ENCODE results near the gene H3-3A. TPM values are rescaled to one million over a fixed set of nuclear protein-coding genes. Genes with fewer than 3 reads are reported as not detected.

The H3-3A gene
- total RNA-seq, 4 donors from 2014 or later: 224 to 510 (median 444) TPM

DNA sequence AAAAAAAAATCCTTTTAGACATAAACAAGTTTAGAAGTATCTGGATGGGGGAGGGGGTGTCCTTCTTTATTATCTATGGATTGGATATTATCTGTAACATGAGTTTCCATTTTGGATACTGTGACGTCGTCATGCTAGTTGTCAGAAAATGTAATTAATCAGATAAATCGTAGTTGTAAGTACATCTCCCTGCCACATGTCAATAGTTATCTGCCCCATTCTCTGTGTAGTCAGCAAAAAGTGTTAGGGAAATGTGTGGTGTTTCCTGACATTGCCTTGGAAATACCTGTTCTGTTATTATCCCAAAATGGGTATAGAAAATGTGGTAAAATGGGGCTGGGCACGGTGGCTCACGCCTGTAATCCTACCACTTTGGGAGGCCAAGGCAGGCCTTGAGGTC, 38.8 kb upstream of the H3-3A start:
- no peaks in the 10 kb centered on the region for H3K27me3 ChIP-seq
- WGBS: 84% methylated on average over 5 of the region's 5 CpGs
- H3K4me3 ChIP-seq: no peak overlapping the region
- DNase-seq (ENCODE audit: low spot score in 2 of 2): no peak
- no peak overlapping the region for H3K27ac ChIP-seq
- peaks cover 21% of the 10 kb centered on the region for H3K4me1 ChIP-seq
- H3K36me3 ChIP-seq: no peaks in the 10 kb centered on the region
- no peaks in the 10 kb centered on the region for H3K9me3 ChIP-seq
- TF ChIP-seq POLR2A (IDR thresholded peaks at IDR 0.05): no peak
- TF ChIP-seq, protein P1, sequence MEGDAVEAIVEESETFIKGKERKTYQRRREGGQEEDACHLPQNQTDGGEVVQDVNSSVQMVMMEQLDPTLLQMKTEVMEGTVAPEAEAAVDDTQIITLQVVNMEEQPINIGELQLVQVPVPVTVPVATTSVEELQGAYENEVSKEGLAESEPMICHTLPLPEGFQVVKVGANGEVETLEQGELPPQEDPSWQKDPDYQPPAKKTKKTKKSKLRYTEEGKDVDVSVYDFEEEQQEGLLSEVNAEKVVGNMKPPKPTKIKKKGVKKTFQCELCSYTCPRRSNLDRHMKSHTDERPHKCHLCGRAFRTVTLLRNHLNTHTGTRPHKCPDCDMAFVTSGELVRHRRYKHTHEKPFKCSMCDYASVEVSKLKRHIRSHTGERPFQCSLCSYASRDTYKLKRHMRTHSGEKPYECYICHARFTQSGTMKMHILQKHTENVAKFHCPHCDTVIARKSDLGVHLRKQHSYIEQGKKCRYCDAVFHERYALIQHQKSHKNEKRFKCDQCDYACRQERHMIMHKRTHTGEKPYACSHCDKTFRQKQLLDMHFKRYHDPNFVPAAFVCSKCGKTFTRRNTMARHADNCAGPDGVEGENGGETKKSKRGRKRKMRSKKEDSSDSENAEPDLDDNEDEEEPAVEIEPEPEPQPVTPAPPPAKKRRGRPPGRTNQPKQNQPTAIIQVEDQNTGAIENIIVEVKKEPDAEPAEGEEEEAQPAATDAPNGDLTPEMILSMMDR (IDR thresholded peaks at IDR 0.05): no peak
- no peak for TF ChIP-seq EP300 (IDR thresholded peaks at IDR 0.05)
- no peak for TF ChIP-seq POLR2AphosphoS5 (IDR thresholded peaks at IDR 0.05)

DNA sequence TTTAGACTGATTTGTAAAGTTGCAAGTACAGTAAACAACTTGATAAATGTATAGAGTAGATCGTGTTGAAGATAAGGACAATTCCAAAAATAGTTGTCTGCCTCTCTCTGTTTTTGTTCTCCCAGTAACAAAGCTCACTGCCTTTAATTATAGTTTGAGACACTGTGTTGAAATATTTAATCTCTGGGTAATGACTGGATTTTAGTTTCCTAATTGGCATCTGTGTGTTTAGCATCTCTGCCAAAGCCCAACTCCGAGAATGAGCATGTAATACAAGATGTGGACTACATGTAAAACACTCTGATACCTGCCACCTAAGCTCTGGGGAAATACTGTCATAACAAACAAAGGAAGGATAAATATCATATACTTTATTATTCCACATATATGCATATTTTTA, 35.7 kb upstream of the H3-3A start:
- peak overlapping the region; percentile 72 for H3K27ac ChIP-seq
- WGBS: 31% methylated on average over 2 of the region's 2 CpGs

DNA sequence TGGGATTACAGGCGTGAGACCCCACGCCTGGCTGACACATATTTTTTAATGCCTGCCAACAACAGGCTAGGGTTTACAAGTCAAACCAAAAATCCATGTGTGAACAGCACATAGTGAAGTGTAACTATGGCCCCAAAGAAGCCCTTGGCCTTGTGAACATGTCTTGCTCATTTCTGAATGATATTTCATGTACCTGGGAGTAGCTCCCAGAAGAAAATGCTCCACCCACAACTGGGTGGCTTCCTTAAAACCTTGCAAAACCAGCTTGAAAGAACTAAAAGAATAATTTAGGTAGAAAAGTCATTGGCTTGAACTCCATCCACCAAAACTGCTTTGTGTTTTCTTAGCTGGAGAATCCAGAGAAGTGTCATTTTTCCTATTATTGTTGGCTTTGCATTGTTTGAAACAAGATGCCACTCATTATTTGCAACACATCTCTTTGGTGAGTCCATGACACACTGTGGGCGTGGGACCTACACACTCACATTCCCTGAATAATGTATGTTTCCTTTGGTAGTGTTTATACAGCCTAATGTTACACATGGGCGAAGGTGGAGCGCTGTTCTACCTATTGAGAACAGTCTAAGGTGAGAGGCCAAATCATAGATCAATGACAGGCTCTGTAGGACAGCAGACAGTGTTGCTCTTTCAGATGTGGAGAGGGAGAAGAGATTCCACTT, 34.8 kb upstream of the H3-3A start:
- H3K9me3 ChIP-seq: no peaks in the 10 kb centered on the region
- peak overlapping the region; percentile 72 for H3K27ac ChIP-seq
- peaks cover 16% of the 10 kb centered on the region for H3K4me1 ChIP-seq
- WGBS: 60% methylated on average over 5 of the region's 5 CpGs
- H3K36me3 ChIP-seq: no peaks in the 10 kb centered on the region
- H3K4me3 ChIP-seq: no peak overlapping the region
- TF ChIP-seq POLR2AphosphoS5 (IDR thresholded peaks at IDR 0.05) (no peak), EP300 (IDR thresholded peaks at IDR 0.05) (no peak), POLR2A (IDR thresholded peaks at IDR 0.05) (no peak)
- TF ChIP-seq, protein P1 (IDR thresholded peaks at IDR 0.05): no peak
- no peak for DNase-seq (ENCODE audit: low spot score in 2 of 2)
- H3K27me3 ChIP-seq: no peaks in the 10 kb centered on the region

More for the DNA sequence above, 35.7 kb upstream of the H3-3A start:
- Histone ChIP-seq H3K36me3 (no peaks in the 10 kb centered on the region), H3K9me3 (no peaks in the 10 kb centered on the region), H3K27me3 (no peaks in the 10 kb centered on the region), H3K4me1 (peaks cover 16% of the 10 kb centered on the region), H3K4me3 (no peak overlapping the region)
- TF ChIP-seq EP300 (IDR thresholded peaks at IDR 0.05) (no peak), POLR2AphosphoS5 (IDR thresholded peaks at IDR 0.05) (no peak), POLR2A (IDR thresholded peaks at IDR 0.05) (no peak)
- TF ChIP-seq, protein P1 (IDR thresholded peaks at IDR 0.05): no peak
- DNase-seq (ENCODE audit: low spot score in 2 of 2): no peak

DNA sequence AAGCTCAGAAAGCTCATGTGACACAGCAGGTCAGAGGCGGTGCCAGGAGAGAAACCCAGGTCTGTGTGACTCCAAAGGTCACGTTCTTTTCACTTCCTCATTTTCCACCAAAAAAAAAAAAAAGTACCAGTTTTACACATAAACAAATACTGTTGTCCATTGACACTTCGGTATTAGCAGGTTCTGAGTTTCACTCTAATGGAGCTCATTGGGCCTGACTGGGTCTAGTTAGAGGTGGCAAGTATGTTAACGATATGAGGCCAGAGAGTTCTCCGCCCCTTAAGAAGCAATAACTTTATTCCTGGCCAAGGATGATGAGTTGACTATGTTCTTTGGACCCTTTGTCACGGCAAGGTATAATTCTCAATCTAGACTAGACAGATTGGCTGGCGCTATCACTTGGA, 33.4 kb upstream of the H3-3A start:
- WGBS: 83% methylated on average over 7 of the region's 7 CpGs
- H3K9me3 ChIP-seq: no peaks in the 10 kb centered on the region
- no peak overlapping the region for H3K27ac ChIP-seq
- no peaks in the 10 kb centered on the region for H3K27me3 ChIP-seq
- peaks cover 16% of the 10 kb centered on the region for H3K4me1 ChIP-seq
- H3K36me3 ChIP-seq: no peaks in the 10 kb centered on the region
- H3K4me3 ChIP-seq: no peak overlapping the region
- DNase-seq (ENCODE audit: low spot score in 2 of 2): no peak
- TF ChIP-seq EP300 (IDR thresholded peaks at IDR 0.05) (no peak), POLR2AphosphoS5 (IDR thresholded peaks at IDR 0.05) (no peak), POLR2A (IDR thresholded peaks at IDR 0.05) (no peak)
- TF ChIP-seq, protein P1 (IDR thresholded peaks at IDR 0.05): no peak

DNA sequence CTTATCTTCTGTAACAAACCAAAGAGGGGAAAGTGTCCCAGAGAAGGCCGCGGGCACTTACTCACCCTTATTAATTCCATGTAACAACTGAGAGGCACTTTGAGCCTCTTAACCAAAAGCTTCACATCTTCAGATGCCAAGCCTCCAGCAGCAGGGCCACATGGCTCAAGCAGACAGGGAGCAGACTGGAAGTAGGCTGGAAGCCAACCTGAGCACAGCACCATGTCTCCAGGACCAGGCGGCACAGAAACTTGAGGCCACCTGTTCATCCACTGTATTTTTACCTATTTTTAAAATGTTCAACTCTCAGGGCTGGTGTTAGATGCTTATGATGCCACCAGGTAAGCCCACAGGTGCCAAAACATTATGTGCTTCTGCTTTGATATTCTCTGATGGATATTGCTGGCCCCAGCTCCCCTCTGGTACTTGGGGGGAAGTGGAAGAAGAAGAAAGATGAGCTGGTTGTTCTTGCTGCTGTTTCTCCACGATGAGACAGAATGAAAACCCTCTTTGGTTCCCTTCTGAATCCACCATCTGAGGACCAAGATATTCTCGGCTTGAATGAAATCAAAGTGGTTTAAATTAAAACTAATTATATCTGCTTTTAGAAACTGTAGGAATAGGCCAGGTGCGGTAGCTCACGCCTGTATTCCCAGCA, 32.8 kb upstream of the H3-3A start:
- Histone ChIP-seq H3K4me1 (peaks cover 22% of the 10 kb centered on the region), H3K27ac (no peak overlapping the region), H3K27me3 (no peaks in the 10 kb centered on the region), H3K36me3 (no peaks in the 10 kb centered on the region), H3K4me3 (no peak overlapping the region), H3K9me3 (no peaks in the 10 kb centered on the region)
- TF ChIP-seq POLR2AphosphoS5 (IDR thresholded peaks at IDR 0.05): no peak
- TF ChIP-seq, protein P1 (IDR thresholded peaks at IDR 0.05): no peak
- no peak for TF ChIP-seq EP300 (IDR thresholded peaks at IDR 0.05)
- TF ChIP-seq POLR2A (IDR thresholded peaks at IDR 0.05): no peak
- WGBS: 93% methylated on average over 7 of the region's 7 CpGs
- no peak for DNase-seq (ENCODE audit: low spot score in 2 of 2)

All from suprapubic skin (tissue), 4 donors.